Inferior parietal cortex (tissue), 1 donor: ENCODE results near the gene EIF2B4.
"Not testable (repeated sequence)": the region's sequence is repeated elsewhere in the genome, so short reads cannot be mapped to it uniquely, and the experiment has no call there.

ENCODE experiments used
- DNase-seq: peaks from one replicate; pipeline ENCODE4 v3.0.0-alpha.2; 2016; ENCODE audit errors: extremely low spot score

Gene EIF2B4

DNA sequence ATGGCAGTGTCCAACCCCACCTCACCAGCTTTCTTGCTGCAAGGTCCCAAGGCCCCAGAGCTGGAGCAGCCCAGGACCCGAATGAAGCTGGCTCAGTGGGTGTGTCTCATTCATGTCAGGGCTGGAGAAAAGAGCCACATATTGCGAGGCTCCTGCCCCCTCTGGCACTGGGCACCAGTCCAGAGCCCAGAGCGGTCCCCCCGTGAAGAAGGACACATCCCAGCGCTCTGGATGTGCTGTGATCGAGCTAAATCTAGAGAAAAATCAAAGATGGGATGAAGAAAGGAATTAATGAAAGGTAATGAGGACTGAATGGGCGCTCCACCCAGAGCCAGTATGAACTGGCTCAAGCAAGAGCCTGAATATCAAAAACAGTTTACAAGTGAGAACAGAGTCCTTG is 34.0 kb downstream of the EIF2B4 start:
- no peak for DNase-seq

DNA sequence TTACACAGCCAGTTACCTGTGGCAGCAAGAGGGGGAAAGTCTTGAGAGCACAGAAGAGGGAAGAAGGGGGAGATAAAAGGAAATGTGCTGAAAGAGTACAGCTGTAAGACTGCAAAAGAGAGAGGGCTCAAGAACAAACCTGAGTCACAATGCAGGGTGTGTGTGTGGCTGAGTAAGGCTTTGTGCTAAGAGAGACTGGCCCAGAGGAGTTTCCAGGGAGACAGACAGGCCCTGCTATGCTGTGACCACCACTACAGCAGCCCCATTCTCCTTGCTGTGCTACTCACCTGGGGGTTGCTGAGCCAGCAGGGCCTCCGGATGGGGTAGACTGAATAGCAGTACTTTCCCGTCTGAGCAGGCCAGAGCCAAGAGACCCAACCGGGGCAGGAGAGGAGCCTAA is 34.8 kb downstream of the EIF2B4 start:
- no peak for DNase-seq

DNA sequence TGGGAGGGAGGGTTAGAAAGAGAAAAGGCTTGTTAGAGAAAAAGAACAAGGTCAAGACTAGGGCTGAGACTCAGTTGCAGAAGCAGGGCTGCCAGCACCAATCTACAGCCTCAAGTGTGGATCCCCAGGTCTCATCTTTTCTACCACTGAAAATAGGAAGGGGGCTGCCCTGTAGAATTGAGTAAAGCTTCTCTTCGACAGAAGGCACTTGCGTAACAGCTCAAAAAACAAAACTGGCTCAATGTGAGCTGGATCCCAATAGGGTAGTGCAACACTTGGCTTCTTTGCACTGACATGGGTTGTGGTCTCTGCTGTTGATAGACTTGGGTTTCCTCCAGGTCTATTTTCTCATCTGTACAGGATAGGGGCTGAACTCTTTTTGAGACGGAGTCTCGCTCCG is 45.4 kb downstream of the EIF2B4 start:
- no peak for DNase-seq

DNA sequence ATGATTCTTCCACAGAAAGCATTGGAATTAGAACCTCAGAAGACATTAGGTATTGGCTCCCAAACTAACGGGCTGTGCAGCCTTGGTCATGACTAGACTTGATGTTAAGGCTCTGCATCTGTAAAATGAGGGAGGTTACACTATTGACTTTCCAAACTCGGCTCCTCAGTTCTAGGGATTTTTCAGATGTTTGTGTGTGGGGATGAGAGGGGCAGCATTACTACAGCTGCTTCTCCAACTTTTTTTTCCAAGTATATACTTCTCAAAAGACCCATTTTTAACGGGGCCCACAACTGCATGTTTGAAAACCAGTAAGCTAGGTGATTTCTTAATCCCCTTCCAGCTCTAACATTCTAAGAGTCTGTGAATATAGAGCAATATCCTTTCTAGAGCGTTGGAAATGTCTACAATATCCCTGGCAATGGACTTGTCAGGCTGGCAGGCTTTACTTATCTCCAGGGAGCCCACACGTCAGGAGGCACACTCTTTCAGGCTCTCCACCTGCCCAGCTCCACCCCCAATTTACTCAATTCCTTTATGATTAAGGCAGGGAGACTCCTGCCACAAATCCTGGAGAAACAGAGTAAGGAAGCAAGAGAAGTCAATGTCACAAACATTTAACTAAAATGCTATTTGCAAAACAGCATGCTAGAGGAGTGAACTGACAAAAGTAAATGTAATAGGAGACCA is 46.4 kb downstream of the EIF2B4 start:
- DNase-seq, result no peak

DNA sequence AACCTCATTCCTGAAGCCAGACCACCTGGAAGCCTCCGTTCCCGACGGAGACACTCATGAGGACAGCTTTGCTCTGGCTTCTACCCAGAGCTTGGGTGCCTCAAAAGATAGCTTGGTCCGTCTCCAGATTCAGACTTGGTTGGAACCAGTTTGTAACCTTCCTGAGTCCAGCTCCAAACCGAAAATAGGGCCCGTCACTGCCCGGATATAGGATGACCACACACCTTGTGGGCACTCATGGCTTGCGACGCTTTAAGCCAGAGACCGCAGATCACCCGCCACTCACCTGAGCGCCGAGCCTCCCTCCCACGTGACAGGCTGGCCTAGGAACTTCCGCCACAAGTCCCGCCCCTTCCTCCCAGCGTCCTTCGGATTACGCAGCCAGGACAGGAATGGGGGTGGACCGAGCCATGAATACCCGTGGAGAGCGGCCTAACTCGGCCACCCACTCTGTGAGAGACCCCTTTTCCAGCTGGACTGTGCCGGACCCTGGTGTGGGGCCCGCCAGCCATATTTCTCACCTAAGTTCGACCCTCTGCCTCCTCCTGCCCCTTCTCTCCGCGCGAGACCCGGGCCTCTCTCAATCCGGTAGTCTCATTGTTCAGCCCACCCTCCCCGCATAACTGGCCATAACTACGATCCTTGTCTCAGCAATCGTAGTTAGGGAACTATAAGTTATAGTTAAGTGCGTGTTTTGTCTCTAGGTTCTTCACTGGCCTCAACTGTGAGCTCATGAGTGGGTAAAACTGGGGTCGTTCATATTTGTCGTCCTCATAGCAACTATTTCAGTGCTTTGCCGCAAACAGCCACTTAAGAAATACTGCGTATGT is 47.2 kb downstream of the EIF2B4 start, which contains the start of gene MPV17:
TSS of gene MPV17 (minus strand) at position 332 of the 830 bp plus-strand sequence. CDS start 580 bp downstream, outside the sequence.
- peak; percentile 95 for DNase-seq

DNA sequence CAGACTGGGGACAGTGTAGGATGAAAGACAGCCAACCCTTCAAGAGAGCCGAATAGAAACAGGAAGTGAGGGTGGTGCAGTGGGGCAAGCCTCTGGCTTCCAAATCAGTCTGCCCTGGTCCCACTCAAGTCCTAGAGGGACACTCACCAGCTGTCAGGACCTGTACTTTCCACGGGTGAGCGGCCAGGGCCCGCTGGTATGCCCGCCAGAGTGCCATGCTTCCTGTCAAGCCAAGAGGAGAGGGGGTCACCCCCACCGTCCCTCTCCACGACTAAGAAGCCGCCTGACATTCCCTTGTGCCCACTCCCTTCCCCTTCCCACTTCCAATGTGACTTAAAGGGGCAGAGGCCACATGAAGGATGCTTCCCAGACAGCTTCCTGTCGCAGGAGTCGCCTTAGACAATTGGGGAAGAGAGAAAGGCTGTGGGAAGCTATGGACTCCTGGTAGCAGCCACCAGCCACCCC is 47.8 kb downstream of the EIF2B4 start:
- DNase-seq, result no peak

GRCh38 chr2:27320958-27321543 is 49.1 kb downstream of the EIF2B4 start:
- DNase-seq, result peak; percentile 25

- not testable (repeated sequence) for DNase-seq
Measured at GRCh38 chr2:27319839-27320238, 50.3 kb downstream of the EIF2B4 start.

- peak; percentile 34 for DNase-seq
Measured at GRCh38 chr2:27316655-27317412, 53.3 kb downstream of the EIF2B4 start.

GRCh38 chr2:27315122-27315521 is 55.0 kb downstream of the EIF2B4 start:
- DNase-seq, result no peak

GRCh38 chr2:27314709-27315108 is 55.4 kb downstream of the EIF2B4 start:
- no peak for DNase-seq
